Adipocyte (in vitro differentiated cells): ENCODE measurements around the gene CNGB1.

Experiments
- DNase-seq: peaks from one replicate; pipeline ENCODE4 v3.0.0-alpha.2; 2015; ENCODE audit warnings: low read depth
- H3K27me3 ChIP-seq: replicated peaks from 2 replicates; pipeline ENCODE4 v1.7.0; 2013; ENCODE audit warnings: mild to moderate bottlenecking, low read length, moderate library complexity; ENCODE audit not compliant: control insufficient read depth, insufficient read depth
- H3K36me3 ChIP-seq: 2 replicates; pipeline ENCODE4 v1.7.0; 2013; ENCODE audit warnings: low read length, mild to moderate bottlenecking, moderate library complexity; ENCODE audit not compliant: control insufficient read depth, insufficient read depth, severe bottlenecking
- H3K4me1 ChIP-seq: 2 replicates; pipeline ENCODE4 v1.7.0; 2013; ENCODE audit warnings: mild to moderate bottlenecking, low read length, moderate library complexity; ENCODE audit not compliant: control insufficient read depth, insufficient read depth
- H3K4me3 ChIP-seq: 2 replicates; pipeline ENCODE4 v1.7.0; 2013; ENCODE audit warnings: mild to moderate bottlenecking, low read length, moderate library complexity
- H3K9ac ChIP-seq: 2 replicates; pipeline ENCODE4 v1.7.0; 2013; ENCODE audit warnings: mild to moderate bottlenecking, low read length, moderate library complexity
- H3K9me3 ChIP-seq: 2 replicates; pipeline ENCODE4 v1.7.0; 2013; ENCODE audit warnings: mild to moderate bottlenecking, low read length, moderate library complexity; ENCODE audit not compliant: control insufficient read depth

CNGB1 gene

DNA sequence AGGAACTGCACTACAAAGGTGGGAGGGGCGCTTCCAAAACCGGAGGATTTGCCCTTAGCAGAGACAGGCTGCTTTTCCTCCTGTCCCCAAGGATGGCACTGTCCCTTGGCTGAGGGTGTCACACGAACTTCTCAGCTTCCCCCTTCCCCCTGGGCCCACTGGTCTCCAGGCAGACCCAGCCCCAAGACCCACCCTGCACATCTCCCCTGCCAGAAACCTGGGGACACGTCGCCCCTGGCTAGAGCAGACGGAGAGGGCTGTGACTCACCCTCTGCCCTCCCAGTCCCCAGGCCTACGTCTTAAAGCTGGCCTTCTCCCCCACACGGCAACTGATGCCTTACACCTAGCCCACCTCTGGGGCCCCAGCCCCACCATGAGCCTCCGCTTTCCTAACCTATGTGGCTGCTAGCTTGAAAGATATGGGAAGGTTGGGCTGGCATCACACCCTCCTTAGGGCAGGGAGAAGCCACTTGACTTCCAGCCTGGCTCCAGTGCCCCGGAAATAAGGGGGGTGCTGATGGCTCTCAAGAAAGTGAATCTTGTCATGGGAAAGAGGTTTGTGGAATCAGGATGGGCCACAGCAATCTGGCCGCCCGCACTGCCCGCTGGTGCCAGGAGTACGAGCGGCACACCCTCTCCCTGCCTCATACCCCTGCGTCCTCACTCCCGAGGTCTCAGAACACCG is 24.9 kb upstream of the CNGB1 start:
- DNase-seq = no peak
- peaks cover 29% of the 10 kb centered on the region for H3K36me3 ChIP-seq
- no peak overlapping the region for H3K9ac ChIP-seq
- no peaks in the 10 kb centered on the region for H3K9me3 ChIP-seq
- no peak overlapping the region for H3K4me3 ChIP-seq
- peaks cover 13% of the 10 kb centered on the region for H3K4me1 ChIP-seq
- H3K27me3 ChIP-seq = no peaks in the 10 kb centered on the region

DNA sequence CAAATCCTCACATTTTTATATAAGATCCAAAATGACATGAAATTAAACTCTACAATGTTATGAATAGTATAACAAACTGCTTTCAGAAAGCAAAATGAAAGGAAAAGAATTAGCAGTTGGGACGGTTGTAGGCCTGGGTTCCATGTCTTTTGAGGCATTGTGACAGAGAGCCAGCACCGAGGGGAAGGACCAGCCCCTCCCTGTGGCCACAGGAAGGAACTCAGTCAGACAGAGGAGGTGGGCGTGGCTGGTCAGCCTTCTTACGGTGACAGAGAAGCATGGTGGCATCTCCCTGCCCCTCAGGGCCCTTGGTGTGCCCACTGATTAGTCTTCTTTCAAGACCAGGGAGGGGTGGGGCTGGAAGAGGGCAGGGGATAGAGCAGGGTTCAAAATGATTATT is 23.9 kb upstream of the CNGB1 start:
- H3K9me3 ChIP-seq = no peaks in the 10 kb centered on the region
- DNase-seq = peak; percentile 40

DNA sequence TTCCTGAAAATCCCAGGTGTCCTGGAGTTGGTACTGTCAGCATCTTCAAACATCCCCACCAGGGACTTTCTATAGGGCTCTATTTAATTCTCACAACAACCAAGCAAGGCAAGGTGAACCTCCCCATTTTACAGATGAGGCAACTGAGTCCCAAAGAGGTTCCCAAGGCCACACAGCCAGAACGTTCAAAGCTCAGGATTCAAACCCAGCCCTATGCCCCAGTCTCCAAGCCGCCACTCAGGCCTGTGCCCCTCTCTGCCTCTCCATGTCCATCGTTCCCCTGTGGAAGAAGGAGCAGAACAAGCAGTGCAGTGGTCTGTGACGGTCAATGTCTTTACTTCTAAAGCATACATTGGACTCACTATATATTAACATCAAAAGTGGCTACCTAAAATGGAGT is 23.4 kb upstream of the CNGB1 start:
- no peak for DNase-seq
- H3K4me1 ChIP-seq = peaks cover 8% of the 10 kb centered on the region

More for the DNA sequence above, 23.9 kb upstream of the CNGB1 start:
- H3K4me3 ChIP-seq = no peak overlapping the region
- H3K36me3 ChIP-seq = peaks cover 29% of the 10 kb centered on the region
- H3K27me3 ChIP-seq = peaks cover 8% of the 10 kb centered on the region
- no peak overlapping the region for H3K9ac ChIP-seq
- H3K4me1 ChIP-seq = peaks cover 12% of the 10 kb centered on the region

DNA sequence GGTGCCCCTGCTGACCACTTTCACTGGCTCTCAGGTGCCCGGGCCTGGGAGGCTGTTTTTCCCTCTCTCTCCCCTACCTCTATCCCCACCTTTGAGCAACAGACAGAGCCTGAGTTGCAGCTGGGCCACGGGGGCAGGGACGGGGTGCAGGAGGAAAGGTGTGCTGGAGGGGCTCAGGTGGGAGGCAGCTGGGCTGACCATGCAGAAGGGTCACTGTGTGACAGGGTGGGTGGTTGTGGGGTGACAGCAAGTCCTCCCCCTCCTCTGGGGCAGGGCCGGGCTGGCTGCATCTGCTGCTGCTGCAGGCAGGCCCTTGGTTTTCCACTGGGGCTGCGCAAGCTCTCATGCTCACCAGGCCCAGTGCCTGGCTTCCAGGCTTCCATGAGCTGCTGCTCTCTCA is 23.0 kb upstream of the CNGB1 start:
- Histone ChIP-seq H3K4me1 (peaks cover 3% of the 10 kb centered on the region), H3K36me3 (peaks cover 29% of the 10 kb centered on the region), H3K4me3 (no peak overlapping the region), H3K9me3 (no peaks in the 10 kb centered on the region), H3K27me3 (peaks cover 8% of the 10 kb centered on the region), H3K9ac (no peak overlapping the region)
- DNase-seq = no peak

More for the DNA sequence above, 23.4 kb upstream of the CNGB1 start:
- Histone ChIP-seq H3K36me3 (peaks cover 29% of the 10 kb centered on the region), H3K27me3 (peaks cover 8% of the 10 kb centered on the region), H3K4me3 (no peak overlapping the region), H3K9me3 (no peaks in the 10 kb centered on the region), H3K9ac (no peak overlapping the region)

DNA sequence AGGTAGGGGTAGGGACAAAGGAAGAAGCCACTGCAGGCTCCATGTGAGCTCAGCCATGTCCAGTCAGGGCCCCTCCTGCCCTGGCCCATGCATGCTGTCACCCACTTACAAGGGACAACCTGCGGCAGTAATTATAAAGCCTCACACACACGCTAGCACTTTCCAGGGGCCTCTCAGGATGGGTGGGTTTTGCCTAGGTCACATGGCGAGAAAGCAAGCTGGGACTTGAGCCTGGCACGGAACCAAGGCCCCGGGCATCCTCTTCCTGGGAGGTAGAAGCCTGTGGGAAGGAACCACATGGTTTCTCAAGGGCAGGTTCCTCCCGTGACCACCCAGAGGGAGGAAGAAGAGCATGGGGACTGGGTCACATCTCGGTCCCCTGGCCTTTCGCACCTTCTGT is 22.5 kb upstream of the CNGB1 start:
- Histone ChIP-seq H3K4me3 (no peak overlapping the region), H3K36me3 (peaks cover 29% of the 10 kb centered on the region), H3K27me3 (peaks cover 8% of the 10 kb centered on the region), H3K9ac (no peak overlapping the region), H3K9me3 (no peaks in the 10 kb centered on the region), H3K4me1 (no peaks in the 10 kb centered on the region)
- no peak for DNase-seq

DNA sequence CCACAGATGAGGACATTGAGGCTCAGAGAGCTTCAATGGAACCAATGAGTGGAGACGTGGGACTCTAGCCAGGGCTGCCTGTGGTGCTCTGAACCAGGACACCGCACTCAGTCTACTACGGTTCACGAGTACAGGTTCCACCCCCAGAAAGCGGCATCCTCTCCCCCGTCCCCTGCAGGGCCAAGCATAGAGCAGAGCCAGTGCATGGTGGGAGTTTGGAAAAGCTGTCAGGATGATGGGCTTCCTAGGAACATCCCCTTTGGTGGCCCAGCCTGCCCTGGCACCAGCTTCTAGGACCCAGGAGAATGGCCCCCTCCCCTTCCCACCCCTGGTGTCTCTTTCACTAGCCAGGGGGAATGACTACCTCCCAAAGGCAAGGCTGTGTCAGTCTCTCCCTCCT is 21.2 kb upstream of the CNGB1 start:
- no peak overlapping the region for H3K9ac ChIP-seq
- no peaks in the 10 kb centered on the region for H3K4me1 ChIP-seq
- no peaks in the 10 kb centered on the region for H3K9me3 ChIP-seq
- DNase-seq = no peak
- H3K36me3 ChIP-seq = peaks cover 17% of the 10 kb centered on the region
- H3K27me3 ChIP-seq = peaks cover 20% of the 10 kb centered on the region
- no peak overlapping the region for H3K4me3 ChIP-seq

DNA sequence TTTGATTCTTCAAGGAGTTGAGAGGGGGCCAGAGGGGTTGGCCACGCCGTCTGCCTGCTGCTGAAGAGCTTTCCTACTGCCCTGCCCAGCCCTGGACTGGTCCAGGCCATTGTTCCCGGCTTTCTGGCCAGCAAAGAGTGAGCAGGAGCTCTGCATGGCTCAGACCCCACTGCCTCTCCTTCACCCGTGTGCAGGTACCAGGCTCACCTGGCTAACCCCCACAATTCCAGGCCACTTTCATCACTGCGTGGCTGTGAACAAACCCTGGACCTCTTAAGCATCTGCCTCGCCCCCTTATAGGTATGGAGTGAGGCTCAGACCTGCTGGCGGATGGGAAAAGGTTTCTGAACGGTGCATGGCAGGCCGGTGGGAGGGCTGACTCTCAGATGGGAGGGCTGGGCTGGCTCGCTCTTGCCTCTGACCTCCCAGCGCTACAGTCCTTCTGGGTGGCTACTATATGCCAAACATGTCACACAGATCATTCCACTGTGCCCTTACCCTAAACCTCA is 20.7 kb upstream of the CNGB1 start:
- no peak overlapping the region for H3K9ac ChIP-seq
- H3K27me3 ChIP-seq = peaks cover 24% of the 10 kb centered on the region
- H3K4me3 ChIP-seq = no peak overlapping the region
- no peak for DNase-seq
- no peaks in the 10 kb centered on the region for H3K4me1 ChIP-seq
- peaks cover 12% of the 10 kb centered on the region for H3K36me3 ChIP-seq
- H3K9me3 ChIP-seq = no peaks in the 10 kb centered on the region

DNA sequence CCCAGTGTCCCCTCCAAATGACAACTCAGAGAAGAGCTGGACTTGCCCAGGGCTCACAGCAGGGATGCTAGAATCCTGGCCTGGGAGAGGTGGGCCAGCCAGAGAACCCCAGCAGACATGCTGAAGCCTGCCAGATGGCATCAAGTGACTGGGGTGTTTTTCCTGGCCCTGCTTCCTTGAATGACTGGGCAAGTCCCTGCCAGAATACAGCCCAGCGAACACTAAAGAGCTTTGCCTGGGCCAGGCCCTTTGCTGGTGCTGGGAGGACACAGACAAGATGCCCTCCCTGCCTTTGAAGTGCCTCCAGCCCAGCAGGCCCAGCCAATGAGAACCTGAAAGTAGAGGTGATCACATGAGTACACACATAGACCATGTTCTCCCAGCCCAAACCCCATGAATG is 18.0 kb upstream of the CNGB1 start:
- no peaks in the 10 kb centered on the region for H3K4me1 ChIP-seq
- peaks cover 2% of the 10 kb centered on the region for H3K36me3 ChIP-seq

DNA sequence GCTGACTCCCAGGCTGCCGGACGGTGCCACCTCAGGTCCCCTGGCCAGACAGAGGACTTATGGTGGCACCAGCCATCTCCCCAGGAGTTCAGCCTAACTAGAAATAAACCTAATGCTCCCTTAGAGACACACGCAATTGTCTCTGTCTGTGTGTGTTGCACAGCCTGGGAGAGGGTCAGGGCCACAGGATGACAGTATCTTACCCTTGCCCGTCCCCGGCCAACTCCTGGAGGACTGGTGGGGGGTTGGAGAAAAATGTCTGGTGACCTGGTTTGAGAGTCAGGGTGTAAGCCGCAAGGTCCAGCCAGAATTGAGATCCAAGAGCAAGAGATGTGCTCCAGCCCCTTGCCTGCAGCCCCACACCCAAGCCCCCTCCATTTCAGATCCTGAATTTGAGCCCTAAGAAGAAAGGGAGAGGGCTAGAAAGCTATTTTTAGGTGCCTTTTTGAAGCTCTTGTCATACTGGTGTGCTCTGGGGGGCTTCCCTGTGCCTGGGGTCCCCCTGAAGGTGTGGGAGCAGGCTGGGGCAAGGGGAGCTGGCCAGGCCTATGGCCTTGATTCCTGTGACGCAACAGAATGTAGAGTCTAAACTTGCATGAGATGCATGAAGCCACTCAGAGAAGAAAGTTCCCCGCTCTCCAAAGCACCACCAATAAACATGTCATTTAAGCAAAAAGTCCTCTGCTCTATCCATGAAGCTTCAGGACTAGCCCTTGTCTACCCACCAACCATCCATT is 16.7 kb upstream of the CNGB1 start:
- no peaks in the 10 kb centered on the region for H3K36me3 ChIP-seq
- H3K27me3 ChIP-seq = peaks cover 47% of the 10 kb centered on the region
- no peaks in the 10 kb centered on the region for H3K9me3 ChIP-seq
- no peaks in the 10 kb centered on the region for H3K4me1 ChIP-seq
- H3K9ac ChIP-seq = no peak overlapping the region
- DNase-seq = no peak
- H3K4me3 ChIP-seq = no peak overlapping the region

More for the DNA sequence above, 18.0 kb upstream of the CNGB1 start:
- no peak overlapping the region for H3K9ac ChIP-seq
- peaks cover 44% of the 10 kb centered on the region for H3K27me3 ChIP-seq
- DNase-seq = no peak
- H3K4me3 ChIP-seq = no peak overlapping the region
- no peaks in the 10 kb centered on the region for H3K9me3 ChIP-seq

DNA sequence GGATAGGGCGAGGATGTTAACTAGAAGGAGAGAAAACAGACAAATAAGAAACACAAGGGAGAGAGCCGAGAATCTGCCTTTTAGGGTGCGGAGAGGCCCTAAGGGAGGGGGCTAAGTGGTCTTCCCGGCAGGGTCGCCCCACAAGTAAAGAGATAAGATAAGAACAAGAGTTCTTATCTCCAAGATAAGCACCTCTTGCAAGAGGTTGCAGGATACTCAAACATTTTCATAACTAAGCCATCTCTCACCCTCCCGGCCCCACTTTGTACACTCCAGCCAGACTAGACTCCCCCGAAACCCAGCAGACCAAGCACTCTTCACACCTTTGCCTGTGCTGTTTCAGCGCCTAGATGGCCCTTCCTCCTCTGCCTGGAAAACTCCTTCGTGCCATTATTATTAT is 15.3 kb upstream of the CNGB1 start:
- Histone ChIP-seq H3K9ac (no peak overlapping the region), H3K36me3 (no peaks in the 10 kb centered on the region), H3K4me1 (no peaks in the 10 kb centered on the region), H3K27me3 (peaks cover 57% of the 10 kb centered on the region), H3K4me3 (no peak overlapping the region), H3K9me3 (no peaks in the 10 kb centered on the region)
- no peak for DNase-seq

DNA sequence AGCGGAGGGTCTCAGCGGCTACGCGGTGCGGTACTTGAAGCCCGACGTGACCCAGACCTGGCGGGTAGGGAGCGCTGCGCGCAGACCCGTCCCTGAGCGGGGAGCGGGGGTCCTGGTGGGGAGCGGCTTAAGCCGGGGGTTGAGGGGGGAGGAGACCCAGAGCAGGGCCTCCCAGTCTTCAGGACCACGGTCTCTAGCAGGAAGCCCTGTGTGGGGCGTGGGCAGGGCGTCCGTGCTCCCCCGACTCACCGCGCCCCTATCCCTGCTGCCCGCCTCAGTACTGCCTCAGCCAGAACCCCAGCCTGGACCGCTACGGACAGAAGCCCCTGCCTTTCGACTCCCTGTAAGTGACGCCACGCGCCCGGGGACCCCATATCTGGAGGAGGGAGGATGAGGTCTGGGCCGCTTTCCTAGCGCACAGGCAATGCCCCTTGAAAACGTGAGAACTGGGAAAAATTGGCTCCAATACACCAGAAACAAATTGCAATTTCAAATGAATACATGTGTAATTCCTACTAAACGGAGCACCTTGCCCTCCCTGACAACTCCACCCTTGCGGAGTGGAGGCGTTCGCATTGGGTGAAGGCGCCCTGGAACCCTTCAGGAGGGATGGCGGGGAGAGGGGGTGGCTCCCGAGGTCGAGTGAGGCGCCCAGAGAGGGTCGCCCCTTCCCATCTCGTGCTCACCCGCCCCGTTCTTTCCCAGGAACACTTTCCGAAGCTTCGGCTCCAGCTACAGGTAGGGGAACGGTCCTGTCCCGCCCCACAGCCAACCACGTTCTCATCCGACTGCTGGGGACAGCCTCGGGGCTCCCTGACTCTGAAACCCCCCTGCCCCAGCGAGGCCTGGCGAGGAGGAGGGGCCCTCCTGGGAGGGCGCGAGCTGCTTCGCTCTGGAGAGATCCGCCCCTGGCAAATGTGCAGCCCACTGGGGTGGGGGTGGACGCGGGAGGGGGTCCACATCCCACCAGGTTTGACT is 14.6 kb upstream of the CNGB1 start:
- H3K4me1 ChIP-seq = no peaks in the 10 kb centered on the region
- no peaks in the 10 kb centered on the region for H3K36me3 ChIP-seq
- H3K27me3 ChIP-seq = peaks cover 54% of the 10 kb centered on the region
- no peak overlapping the region for H3K4me3 ChIP-seq
- no peaks in the 10 kb centered on the region for H3K9me3 ChIP-seq
- H3K9ac ChIP-seq = no peak overlapping the region
- peak; percentile 12 for DNase-seq
